Transverse colon (tissue), 4 donors: ENCODE measurements around the gene NR1H2. TPM values are rescaled to one million over a fixed set of nuclear protein-coding genes. Genes with fewer than 3 reads are reported as not detected.

Experiments used
- DNase-seq: peaks from one replicate; pipeline ENCODE4 v3.0.0-alpha.2; 2019
- H3K27ac ChIP-seq, 4 donors: fragments of 200-600 bp; sonication (generic); 2 replicates each; pipeline ENCODE4 v1.5.1; 2016 to 2018; ENCODE audit warnings: inconsistent platforms in 4 of 4
- H3K27me3 ChIP-seq: fragments of 200-600 bp; sonication (generic); 2 replicates; pipeline ENCODE4 v1.5.1; 2017; ENCODE audit warnings: inconsistent platforms
- H3K36me3 ChIP-seq, 4 donors: fragments of 200-600 bp; sonication (generic); 2 replicates each; pipeline ENCODE4 v1.5.1; 2017 to 2019; ENCODE audit warnings: inconsistent platforms in 4 of 4
- H3K4me1 ChIP-seq, 4 donors: fragments of 200-600 bp; sonication (generic); 2 replicates each; pipeline ENCODE4 v1.5.1; 2017 to 2020; ENCODE audit warnings: inconsistent platforms in 4 of 4
- H3K4me3 ChIP-seq, 4 donors: fragments of 200-600 bp; sonication (generic); 1 replicate in 1 of 4; 2 replicates in 3 of 4; pipeline versions ENCODE4 v1.5.1 to v1.6.1; 2017 to 2019; ENCODE audit warnings: inconsistent platforms in 4 of 4
- H3K9me3 ChIP-seq, 2 donors: fragments of 200-600 bp; sonication (generic); 2 replicates each; pipeline ENCODE4 v1.5.1; 2017 to 2019; ENCODE audit warnings: inconsistent platforms in 2 of 2
- CTCF ChIP-seq, 5 experiments: fragments of 200-600 bp in 3 of 5; fragments of 450-650 bp in 2 of 5; sonication (generic) in 3 of 5; IDR thresholded peaks; 1 replicate in 2 of 5; 2 replicates in 3 of 5; pipeline ENCODE4 v1.5.1; 2016 to 2017; ENCODE audit warnings: antibody characterized with exemption in 5 of 5, inconsistent platforms in 3 of 5, mild to moderate bottlenecking in 2 of 5, moderate library complexity in 1 of 5
- EP300 ChIP-seq: sonication (generic); formaldehyde crosslinking; IDR thresholded peaks from one replicate; pipeline ENCODE4 v1.6.1; 2017; ENCODE audit warnings: antibody characterized with exemption, low read depth
- POLR2A ChIP-seq: fragments of 450-650 bp; IDR thresholded peaks from one replicate; pipeline ENCODE4 v1.6.1; 2016; ENCODE audit warnings: antibody characterized with exemption, mild to moderate bottlenecking, moderate library complexity
- POLR2AphosphoS5 ChIP-seq, 3 donors: sonication (generic); formaldehyde crosslinking; IDR thresholded peaks; one replicate each; pipeline ENCODE4 v1.6.1; 2016; ENCODE audit warnings: antibody characterized with exemption in 3 of 3
- WGBS, 2 donors: methylation state at CpG; one replicate each; pipeline ENCODE4 v1.1.5; 2018; ENCODE audit warnings: low coverage in 1 of 2; 5-methylcytosine and 5-hydroxymethylcytosine counted together
- in situ Hi-C, 4 donors: fragments of 200-750 bp; cut with MboI; loops; one replicate each; pipeline versions ENCODE4 v1.15.0 to v1.15.1; 2017; ENCODE audit warnings: low sequenced_read_pairs in 3 of 4, low pct_ligation_motif_present in 1 of 4, low pct_unique_long_range_greater_than_20kb in 1 of 4
- intact Hi-C: fragments of 100-400 bp; cut with DNase I; formaldehyde crosslinking; loops from one replicate; pipeline ENCODE4 v1.15.1; 2023; ENCODE audit warnings: low total_unique reads
- total RNA-seq, 4 donors: library from RNA; depleted of rRNA; stranded (reverse); fragments of >200 nt; gene quantifications; one replicate each; pipeline ENCODE4 v1.1.0, GENCODE V29; 2016

NR1H2 gene
- total RNA-seq, 4 donors from 2014 or later = 80.8 to 192 (median 102) TPM

GRCh38 chr19:50417111-50418081 lies 41.1 kb downstream of the NR1H2 start:
- DNase-seq = peak; percentile 57
- Histone ChIP-seq H3K27ac (peak overlapping the region in 2 of 4 donors; percentile 38 to 51), H3K27me3 (peaks cover 58% of the 10 kb centered on the region), H3K4me3 (no peak overlapping the region), H3K4me1 (peaks cover 3 to 35% (median 20%) of the 10 kb centered on the region in 4 donors), H3K9me3 (no peaks in the 10 kb centered on the region), H3K36me3 (no peaks in the 10 kb centered on the region)
- no peak for TF ChIP-seq POLR2AphosphoS5 (IDR thresholded peaks at IDR 0.05)
- TF ChIP-seq EP300 = peak; percentile 17
- TF ChIP-seq CTCF (IDR thresholded peaks at IDR 0.05) = no peak
- no peak for TF ChIP-seq POLR2A
- in situ Hi-C loops = no loop called here
- 43% methylated on average over 36 of the region's 42 CpGs; no CpG with 5 or more reads in 1 of the 2 donors for WGBS, 2 donors
- intact Hi-C loops = no loop called here

DNA sequence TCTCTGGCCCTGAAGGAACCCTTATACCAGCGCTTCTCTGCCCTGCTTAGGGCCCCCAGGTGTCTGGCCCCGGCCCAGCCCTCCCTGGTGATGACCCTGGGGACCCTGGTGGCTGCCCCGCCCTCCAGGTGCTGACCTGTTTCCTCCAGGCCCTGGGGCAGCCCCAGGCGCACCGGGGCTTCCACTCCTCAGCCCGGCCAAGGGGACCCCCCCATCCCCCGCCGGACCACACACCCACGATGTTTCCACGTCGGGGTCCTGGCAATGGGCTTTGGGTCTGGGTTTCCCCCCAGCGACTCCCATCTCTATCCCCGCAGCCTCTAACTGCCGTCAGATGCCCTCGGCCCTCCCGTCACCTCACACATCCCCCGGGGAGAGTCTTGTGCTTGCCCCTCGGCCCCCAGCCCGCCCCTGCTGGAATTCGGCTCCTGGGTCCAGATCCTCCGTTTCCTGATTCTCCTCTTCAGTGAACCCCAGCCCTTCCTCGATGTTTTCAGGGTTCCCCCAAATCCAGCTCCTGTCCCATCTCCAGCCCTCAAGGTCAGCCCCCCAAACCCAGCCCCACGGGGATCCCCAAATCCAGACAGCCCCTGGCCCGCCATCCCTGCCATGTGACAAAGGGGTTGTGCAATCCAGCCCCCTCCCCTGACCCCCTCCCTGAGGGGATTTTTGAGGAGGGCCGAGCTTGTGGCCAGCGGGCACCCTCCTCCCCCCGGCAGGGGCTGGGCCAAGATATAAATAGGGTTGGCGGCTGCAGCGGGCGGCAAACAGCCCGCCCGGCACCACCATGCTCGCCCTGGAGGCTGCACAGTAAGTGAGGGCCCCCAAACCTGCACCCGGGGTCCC lies 42.1 kb downstream of the NR1H2 start, which contains the start of gene SPIB:
SPIB (plus strand) TSS at position 763 of the 846 bp plus-strand sequence; CDS start at position 788, 25 bp downstream.
- Histone ChIP-seq H3K36me3 (no peaks in the 10 kb centered on the region), H3K4me3 (peak within 1 kb of the TSS in 2 of 4 donors; percentile 14 to 22), H3K27ac (peak within 1 kb of the TSS in 2 of 4 donors; percentile 18 to 51), H3K9me3 (no peaks in the 10 kb centered on the region), H3K27me3 (peaks cover 62% of the 10 kb centered on the region), H3K4me1 (peaks cover 3 to 35% (median 20%) of the 10 kb centered on the region in 4 donors)
- 19% methylated on average over 29 of the region's 34 CpGs; no CpG with 5 or more reads in 1 of the 2 donors for WGBS, 2 donors
- DNase-seq = no peak
- in situ Hi-C loops = no loop called here
- TF ChIP-seq CTCF (IDR thresholded peaks at IDR 0.05) (no peak), EP300 (no peak), POLR2A (peak; percentile 38)
- intact Hi-C loops = no loop called here

DNA sequence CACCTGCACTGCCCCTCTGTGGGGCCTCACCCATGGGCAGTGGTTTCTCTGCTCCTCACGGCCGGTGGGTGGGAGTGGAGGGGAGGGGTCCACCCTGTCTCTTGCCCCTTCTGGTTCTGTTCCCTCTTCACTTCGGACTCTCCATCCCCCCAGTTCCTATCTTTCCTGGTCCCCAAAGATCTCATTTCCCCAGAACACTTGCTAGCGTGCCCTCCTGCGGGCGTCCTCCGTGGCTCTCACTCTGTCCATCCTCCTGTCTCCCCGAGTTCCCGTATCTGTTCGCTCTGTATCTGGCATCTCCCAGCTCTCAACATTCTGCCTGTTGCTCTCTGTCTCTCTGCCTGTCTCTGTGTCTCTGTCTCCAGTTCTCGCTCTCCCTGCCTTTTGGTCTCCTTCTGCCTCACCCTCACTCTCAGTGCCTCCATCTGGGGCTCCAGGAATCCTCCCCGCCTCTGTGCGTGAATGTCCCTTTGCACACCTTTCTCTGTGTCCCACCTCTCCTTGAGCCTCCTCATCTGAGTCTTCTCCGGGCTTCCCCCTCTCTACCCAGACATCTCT lies 42.8 kb downstream of the NR1H2 start:
- TF ChIP-seq CTCF (IDR thresholded peaks at IDR 0.05) = no peak
- TF ChIP-seq POLR2A = no peak
- no peak for TF ChIP-seq POLR2AphosphoS5 (IDR thresholded peaks at IDR 0.05)
- no peak overlapping the region for H3K27ac ChIP-seq
- 4 to 7% methylated on average over 10 to 14 of the region's 14 CpGs for WGBS, 2 donors
- DNase-seq = no peak
- peaks cover 3 to 35% (median 20%) of the 10 kb centered on the region in 4 donors for H3K4me1 ChIP-seq
- intact Hi-C loops = no loop called here
- H3K36me3 ChIP-seq = no peaks in the 10 kb centered on the region
- in situ Hi-C loops = no loop called here
- peaks cover 62% of the 10 kb centered on the region for H3K27me3 ChIP-seq
- no peaks in the 10 kb centered on the region for H3K9me3 ChIP-seq
- peak overlapping the region in 2 of 4 donors; percentile 14 to 22 for H3K4me3 ChIP-seq
